Measurements from ENCODE around the gene TNFSF15.
"Not testable (repeated sequence)": the region's sequence is repeated elsewhere in the genome, so short reads cannot be mapped to it uniquely, and the experiment has no call there.

Gene TNFSF15

GRCh38 chr9:114737118-114737517, 68.7 kb downstream of the TNFSF15 start:
- peaks cover 9% of the 10 kb centered on the region for H3K4me1 ChIP-seq (ENCODE audit: low read length)
- H3K79me2 ChIP-seq (ENCODE audit: low read length) = no peaks in the 10 kb centered on the region
- peaks cover 58% of the 10 kb centered on the region for H3K27me3 ChIP-seq (ENCODE audit: low read depth, low read length)
- H3K36me3 ChIP-seq (replicated peaks; ENCODE audit: low read depth, low read length) = no peaks in the 10 kb centered on the region
- no peak overlapping the region for H3K9ac ChIP-seq (ENCODE audit: low read length)
- no peak for TF ChIP-seq EZH2phosphoT487 (IDR thresholded peaks at IDR 0.05; ENCODE audit: low read depth)
- TF ChIP-seq CTCF (IDR thresholded peaks at IDR 0.05; ENCODE audit: low read depth, low read length) = no peak; the same call in 1 of the 2 replicates
- no peaks in the 10 kb centered on the region for H3K9me3 ChIP-seq (ENCODE audit: insufficient read depth, low read length)
- H3K4me3 ChIP-seq (ENCODE audit: low read length) = no peak overlapping the region
- H4K20me1 ChIP-seq (ENCODE audit: insufficient read depth, low read length) = no peaks in the 10 kb centered on the region
- no peak overlapping the region for H3K27ac ChIP-seq (ENCODE audit: low read length)
- H3K4me2 ChIP-seq (ENCODE audit: low read length) = no peak overlapping the region
- no peak overlapping the region for H2AFZ ChIP-seq (ENCODE audit: low read depth, low read length)

GRCh38 chr9:114735704-114736103, 70.1 kb downstream of the TNFSF15 start:
- no peaks in the 10 kb centered on the region for H3K79me2 ChIP-seq (ENCODE audit: low read length)
- H3K4me2 ChIP-seq (ENCODE audit: low read length) = no peak overlapping the region
- H3K27me3 ChIP-seq (ENCODE audit: low read depth, low read length) = peaks cover 58% of the 10 kb centered on the region
- H3K4me3 ChIP-seq (ENCODE audit: low read length) = no peak overlapping the region
- no peak overlapping the region for H3K9ac ChIP-seq (ENCODE audit: low read length)
- H4K20me1 ChIP-seq (ENCODE audit: insufficient read depth, low read length) = no peaks in the 10 kb centered on the region
- H3K36me3 ChIP-seq (replicated peaks; ENCODE audit: low read depth, low read length) = no peaks in the 10 kb centered on the region
- H3K9me3 ChIP-seq (ENCODE audit: insufficient read depth, low read length) = no peaks in the 10 kb centered on the region
- H3K27ac ChIP-seq (ENCODE audit: low read length) = no peak overlapping the region
- H2AFZ ChIP-seq (ENCODE audit: low read depth, low read length) = no peak overlapping the region
- H3K4me1 ChIP-seq (ENCODE audit: low read length) = peaks cover 9% of the 10 kb centered on the region
- TF ChIP-seq EZH2phosphoT487 (IDR thresholded peaks at IDR 0.05; ENCODE audit: low read depth) (no peak), CTCF (IDR thresholded peaks at IDR 0.05; ENCODE audit: low read depth, low read length) (no peak)

- H3K4me1 ChIP-seq (ENCODE audit: low read length); H3K9me3 ChIP-seq (ENCODE audit: insufficient read depth, low read length); H3K4me2 ChIP-seq (ENCODE audit: low read length); H3K79me2 ChIP-seq (ENCODE audit: low read length); H4K20me1 ChIP-seq (ENCODE audit: insufficient read depth, low read length); H3K36me3 ChIP-seq (replicated peaks; ENCODE audit: low read depth, low read length); H2AFZ ChIP-seq (ENCODE audit: low read depth, low read length); H3K27ac ChIP-seq (ENCODE audit: low read length); H3K4me3 ChIP-seq (ENCODE audit: low read length); H3K9ac ChIP-seq (ENCODE audit: low read length): not testable (repeated sequence)
- H3K27me3 ChIP-seq (ENCODE audit: low read depth, low read length) = peaks cover 59% of the 10 kb centered on the region
Measured at GRCh38 chr9:114735139-114735538, 70.7 kb downstream of the TNFSF15 start.
